ENCODE measurements around the gene TTC7B. TPM values are rescaled to one million over a fixed set of nuclear protein-coding genes. Genes with fewer than 3 reads are reported as not detected.

The TTC7B gene
- total and polyA plus RNA-seq, 2 of the 8 experiments (the other 6 are each of a cell fraction or from before 2014, with no cell fraction given), result 23.7 to 34.0 TPM

- Histone ChIP-seq H3K27ac (ENCODE audit: low read depth, low read length) (no peak overlapping the region), H3K4me3 (ENCODE audit: extremely low read depth in 1 of 4, insufficient read depth in 2 of 4, low read depth in 3 of 4, low read length in 4 of 4) (no peak overlapping the region), H3K4me1 (replicated peaks in 1 of 4; ENCODE audit: control insufficient read depth in 3 of 4, insufficient read depth in 4 of 4, low read length in 3 of 4) (no peaks in the 10 kb centered on the region; a peak in 1 of 7 replicates), H3K56ac (replicated peaks; ENCODE audit: insufficient read length, low read depth, low read length) (no peak overlapping the region), H3K79me2 (ENCODE audit: control insufficient read depth in 1 of 2, insufficient read depth in 2 of 2, low read length in 2 of 2) (no peaks in the 10 kb centered on the region), H2BK20ac (ENCODE audit: low read length) (no peak overlapping the region), H4K20me1 (replicated peaks in 1 of 2; ENCODE audit: control insufficient read depth in 1 of 2, insufficient read depth in 2 of 2, low read length in 2 of 2) (no peaks in the 10 kb centered on the region), H3K27me3 (replicated peaks in 1 of 4; ENCODE audit: control insufficient read depth in 3 of 4, extremely low read depth in 1 of 4, insufficient read depth in 3 of 4, low read length in 3 of 4) (no peaks in the 10 kb centered on the region; a peak in 1 of 7 replicates), H2BK5ac (ENCODE audit: low read depth, low read length) (no peak overlapping the region), H4K91ac (replicated peaks; ENCODE audit: insufficient read length, low read length) (no peak overlapping the region), H3K79me1 (ENCODE audit: low read depth, low read length) (no peaks in the 10 kb centered on the region), H3K9ac (replicated peaks in 1 of 4; ENCODE audit: extremely low read depth in 1 of 4, low read depth in 3 of 4, low read length in 3 of 4) (no peak overlapping the region), H2AK5ac (ENCODE audit: low read depth, low read length) (no peak overlapping the region), H3K23ac (ENCODE audit: insufficient read length) (no peak overlapping the region), H3K18ac (ENCODE audit: extremely low read depth, low read length) (no peak overlapping the region), H2BK120ac (replicated peaks; ENCODE audit: low read depth, low read length) (no peak overlapping the region), H2AFZ (ENCODE audit: low read length) (no peak overlapping the region), H3K9me3 (ENCODE audit: insufficient read depth in 2 of 2, low read depth in 1 of 2, low read length in 1 of 2) (no peaks in the 10 kb centered on the region), H3K4ac (replicated peaks; ENCODE audit: insufficient read length, low read depth, low read length) (no peak overlapping the region), H3K14ac (ENCODE audit: insufficient read length) (no peak overlapping the region), H3K36me3 (ENCODE audit: control insufficient read depth in 2 of 4, insufficient read depth in 4 of 4, low read length in 3 of 4) (no peaks in the 10 kb centered on the region), H2BK15ac (ENCODE audit: low read length) (no peak overlapping the region), H3K23me2 (ENCODE audit: low read depth, low read length) (no peaks in the 10 kb centered on the region), H4K8ac (ENCODE audit: extremely low read depth, insufficient read depth, low read length) (no peak overlapping the region), H3K4me2 (ENCODE audit: insufficient read depth in 1 of 2, low read depth in 2 of 2, low read length in 2 of 2) (no peak overlapping the region), H2BK12ac (ENCODE audit: low read depth, low read length) (no peak overlapping the region), H4K5ac (ENCODE audit: insufficient read length, low read depth, low read length) (no peak overlapping the region)
- DNase-seq (ENCODE audit: low read depth in 1 of 2, low spot score in 2 of 2) (no peak), FAIRE-seq (no peak)
- ChIA-PET POLR2A (ENCODE audit: partially characterized antibody) (interaction anchor here (0.9 kb wide), 1 partner anchor 10 kb away, joined by 3 read pairs; no protein-coding TSS in a partner anchor), CTCF (ENCODE audit: partially characterized antibody) (interaction anchor here (0.8 to 7.5 kb wide), 21 partner anchors 9 to 386 kb away, joined by 3 to 59 read pairs (median 5); no protein-coding TSS in a partner anchor)
- 93% methylated on average over 15 of the region's 15 CpGs; no CpG with 5 or more reads in 1 of the 2 experiments for WGBS, 2 experiments (ENCODE audit: extremely low coverage in 1 of 2, insufficient coverage in 1 of 2, insufficient read length in 1 of 2, insufficient replicate concordance in 2 of 2, low coverage in 1 of 2, low lambda C conversion rate in 2 of 2, missing lambda C conversion rate in 1 of 2)
- TF ChIP-seq CBX5 (IDR thresholded peaks at IDR 0.05; ENCODE audit: low read depth, low read length), result no peak
- TF ChIP-seq RFX5 (IDR thresholded peaks at IDR 0.05; ENCODE audit: borderline replicate concordance, low read depth, low read length), result no peak
- TF ChIP-seq RXRA (IDR thresholded peaks at IDR 0.05; ENCODE audit: insufficient read depth, low read depth, low read length), result no peak
- TF ChIP-seq, protein P1, sequence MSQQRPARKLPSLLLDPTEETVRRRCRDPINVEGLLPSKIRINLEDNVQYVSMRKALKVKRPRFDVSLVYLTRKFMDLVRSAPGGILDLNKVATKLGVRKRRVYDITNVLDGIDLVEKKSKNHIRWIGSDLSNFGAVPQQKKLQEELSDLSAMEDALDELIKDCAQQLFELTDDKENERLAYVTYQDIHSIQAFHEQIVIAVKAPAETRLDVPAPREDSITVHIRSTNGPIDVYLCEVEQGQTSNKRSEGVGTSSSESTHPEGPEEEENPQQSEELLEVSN (IDR thresholded peaks at IDR 0.05), result no peak
- no peak for TF ChIP-seq HDAC6 (IDR thresholded peaks at IDR 0.05; ENCODE audit: low read depth, low read length)
- no peak for TF ChIP-seq POU5F1 (IDR thresholded peaks at IDR 0.05; ENCODE audit: low read depth, low read length)
- no peak for TF ChIP-seq ZNF274 (IDR thresholded peaks at IDR 0.05; ENCODE audit: borderline replicate concordance, extremely low read depth, low read length)
- no peak for TF ChIP-seq SIRT6 (IDR thresholded peaks at IDR 0.05; ENCODE audit: low read length)
- no peak for TF ChIP-seq YY1 (IDR thresholded peaks at IDR 0.05; ENCODE audit: low read depth, low read length)
- TF ChIP-seq FOSL1 (IDR thresholded peaks at IDR 0.05; ENCODE audit: insufficient read depth, low read depth, low read length), result no peak
- TF ChIP-seq EGR1 (IDR thresholded peaks at IDR 0.05; ENCODE audit: borderline replicate concordance, low read depth, low read length), result no peak
- TF ChIP-seq PHF8 (conservative IDR thresholded peaks at IDR 0.05; ENCODE audit: low read depth, low read length), result no peak
Observed at GRCh38 chr14:90785876-90786450, 30.3 kb downstream of the TTC7B start.
